K562 (cell line): Measurements from ENCODE around the gene G6PD. TPM values are rescaled to one million over a fixed set of nuclear protein-coding genes. Genes with fewer than 3 reads are reported as not detected.
A peak's percentile ranks its signal among the peaks of the same experiment; 100 is the strongest.

Source experiments
- ATF1 ChIP-seq, 2 experiments: fragments of 450-650 bp in 1 of 2; IDR thresholded peaks; 2 replicates each; pipeline ENCODE4 v1.6.1; 2016; ENCODE audit warnings: missing compliant biosample characterization in 1 of 2, missing genetic modification characterization in 1 of 2
- BMI1 ChIP-seq: fragments of 150-350 bp; IDR thresholded peaks from 2 replicates; pipeline ENCODE4 v1.6.1; 2014; ENCODE audit warnings: low read length
- CBFB ChIP-seq: sonication (generic); formaldehyde crosslinking; IDR thresholded peaks from 2 replicates; pipeline ENCODE4 v1.4.0; 2020; ENCODE audit warnings: mild to moderate bottlenecking, missing genetic modification reagents
- FOS ChIP-seq: IDR thresholded peaks from 3 replicates; pipeline ENCODE4 v1.6.1; 2011; ENCODE audit not compliant: insufficient read length; ENCODE audit errors: extremely low read depth
- FOSL1 ChIP-seq: fragments of 200-800 bp; sonication (Bioruptor generic); conservative IDR thresholded peaks from 2 replicates; pipeline ENCODE4 v1.6.1; 2016; ENCODE audit warnings: missing genetic modification characterization, missing compliant biosample characterization
- FOXA3 ChIP-seq, 2 experiments: fragments of 450-650 bp in 1 of 2; sonication (generic) in 1 of 2; formaldehyde crosslinking; IDR thresholded peaks in 1 of 2; conservative IDR thresholded peaks in 1 of 2; 2 replicates each; pipeline versions ENCODE4 v1.4.0 to v1.8.0; 2020 to 2022; ENCODE audit warnings: mild to moderate bottlenecking in 2 of 2, missing genetic modification reagents in 1 of 2
- GATAD2A ChIP-seq: fragments of 450-650 bp; IDR thresholded peaks from 2 replicates; pipeline ENCODE4 v1.6.1; 2017
- HDAC6 ChIP-seq: IDR thresholded peaks from 2 replicates; pipeline ENCODE4 v1.6.1; 2012; ENCODE audit warnings: low read depth, mild to moderate bottlenecking, control low read depth, inconsistent platforms, low read length, moderate library complexity
- HNRNPLL ChIP-seq: fragments of 200-400 bp; formaldehyde crosslinking; IDR thresholded peaks from 2 replicates; pipeline ENCODE4 v1.6.1; 2017; ENCODE audit warnings: low read length, low read depth, mild to moderate bottlenecking; ENCODE audit not compliant: poor library complexity, severe bottlenecking
- MCM2 ChIP-seq: fragments of 450-650 bp; IDR thresholded peaks from 2 replicates; pipeline ENCODE4 v1.6.1; 2017; ENCODE audit warnings: low read depth, mild to moderate bottlenecking
- MEIS2 ChIP-seq: fragments of 450-650 bp; IDR thresholded peaks from 2 replicates; pipeline ENCODE4 v1.6.1; 2014; ENCODE audit warnings: mild to moderate bottlenecking; ENCODE audit not compliant: partially characterized antibody
- MTA1 ChIP-seq: fragments of 450-650 bp; IDR thresholded peaks from 2 replicates; pipeline ENCODE4 v1.6.1; 2017; ENCODE audit warnings: borderline replicate concordance
- PTBP1 ChIP-seq: fragments of 200-400 bp; formaldehyde crosslinking; IDR thresholded peaks from 2 replicates; pipeline ENCODE4 v1.6.1; 2017; ENCODE audit warnings: low read depth, low read length
- PTTG1 ChIP-seq: fragments of 450-650 bp; IDR thresholded peaks from 2 replicates; pipeline ENCODE4 v1.6.1; 2016; ENCODE audit warnings: low read depth, mild to moderate bottlenecking, missing genetic modification characterization, missing compliant biosample characterization
- SIN3A ChIP-seq, 2 experiments: fragments of 150-350 bp in 1 of 2; IDR thresholded peaks; 2 replicates each; pipeline ENCODE4 v1.6.1; 2011 to 2016; ENCODE audit warnings: borderline replicate concordance in 2 of 2, low read depth in 2 of 2, low read length in 2 of 2, mild to moderate bottlenecking in 2 of 2, moderate library complexity in 2 of 2; ENCODE audit not compliant: control insufficient read depth in 1 of 2
- SP1 ChIP-seq: sonication (generic); formaldehyde crosslinking; IDR thresholded peaks from 2 replicates; pipeline ENCODE4 v1.8.1; 2022; ENCODE audit warnings: mild to moderate bottlenecking, missing genetic modification reagents
- XRCC3 ChIP-seq: fragments of 450-650 bp; IDR thresholded peaks from 2 replicates; pipeline ENCODE4 v1.6.1; 2017; ENCODE audit warnings: mild to moderate bottlenecking, moderate library complexity
- YBX1 ChIP-seq: fragments of 450-650 bp; IDR thresholded peaks from 2 replicates; pipeline ENCODE4 v1.7.1; 2016; ENCODE audit warnings: mild to moderate bottlenecking
- ZFP36 ChIP-seq: fragments of 150-350 bp; IDR thresholded peaks from 2 replicates; pipeline ENCODE4 v1.6.1; 2018; ENCODE audit warnings: low read length, low read depth; ENCODE audit not compliant: partially characterized antibody
- ZNF146 ChIP-seq: IDR thresholded peaks from one replicate; pipeline ENCODE4 v1.6.1; 2018; ENCODE audit warnings: missing compliant biosample characterization; ENCODE audit not compliant: unreplicated experiment
- ZNF263 ChIP-seq: sonication (generic); formaldehyde crosslinking; IDR thresholded peaks from 2 replicates; pipeline ENCODE4 v1.8.0; 2022; ENCODE audit warnings: mild to moderate bottlenecking, missing genetic modification reagents, borderline replicate concordance
- ZNF431 ChIP-seq: sonication (generic); formaldehyde crosslinking; IDR thresholded peaks from 2 replicates; pipeline ENCODE4 v1.8.0; 2022; ENCODE audit warnings: mild to moderate bottlenecking, missing genetic modification reagents
- polyA plus RNA-seq, 8 experiments: library from polyadenylated mRNA; depleted of rRNA in 4 of 8; stranded (reverse) in 5 of 8; unstranded in 3 of 8; fragments of >200 nt; fragmentation: Nextera tagmentation in 2 of 8; fragmentation: Illumina TruSeq in 1 of 8; extraction: Ambion mirVana in 2 of 8; extraction: Trizol in 1 of 8; gene quantifications; 2 replicates each; pipeline versions ENCODE4 v1.2.1 to v1.2.3, GENCODE V29; 2011 to 2014; ENCODE audit warnings: inconsistent platforms in 1 of 8, missing spikeins in 1 of 8
- total RNA-seq, 7 experiments: library from RNA; depleted of rRNA in 6 of 7; stranded (reverse); fragments of >200 nt in 6 of 7; fragmentation: Illumina TruSeq in 2 of 7; extraction: Trizol in 2 of 7; gene quantifications; 2 replicates each; pipeline versions ENCODE4 v1.2.1 to v1.2.3, GENCODE V29; 2011 to 2021; ENCODE audit warnings: low replicate concordance in 1 of 7
- TF ChIP-seq, protein P1 (sequence below): sonication (generic); formaldehyde crosslinking; IDR thresholded peaks from 2 replicates; pipeline ENCODE4 v1.8.0; 2022; ENCODE audit warnings: mild to moderate bottlenecking, missing genetic modification reagents, borderline replicate concordance
- TF ChIP-seq, protein P2 (sequence below): sonication (generic); formaldehyde crosslinking; IDR thresholded peaks from 2 replicates; pipeline ENCODE4 v1.8.1; 2022; ENCODE audit warnings: missing genetic modification reagents

Gene G6PD
- total and polyA plus RNA-seq, 9 of the 15 experiments (the other 6 are each of a cell fraction or from before 2014, with no cell fraction given): 2.9 to 222 (median 66.4) TPM

DNA sequence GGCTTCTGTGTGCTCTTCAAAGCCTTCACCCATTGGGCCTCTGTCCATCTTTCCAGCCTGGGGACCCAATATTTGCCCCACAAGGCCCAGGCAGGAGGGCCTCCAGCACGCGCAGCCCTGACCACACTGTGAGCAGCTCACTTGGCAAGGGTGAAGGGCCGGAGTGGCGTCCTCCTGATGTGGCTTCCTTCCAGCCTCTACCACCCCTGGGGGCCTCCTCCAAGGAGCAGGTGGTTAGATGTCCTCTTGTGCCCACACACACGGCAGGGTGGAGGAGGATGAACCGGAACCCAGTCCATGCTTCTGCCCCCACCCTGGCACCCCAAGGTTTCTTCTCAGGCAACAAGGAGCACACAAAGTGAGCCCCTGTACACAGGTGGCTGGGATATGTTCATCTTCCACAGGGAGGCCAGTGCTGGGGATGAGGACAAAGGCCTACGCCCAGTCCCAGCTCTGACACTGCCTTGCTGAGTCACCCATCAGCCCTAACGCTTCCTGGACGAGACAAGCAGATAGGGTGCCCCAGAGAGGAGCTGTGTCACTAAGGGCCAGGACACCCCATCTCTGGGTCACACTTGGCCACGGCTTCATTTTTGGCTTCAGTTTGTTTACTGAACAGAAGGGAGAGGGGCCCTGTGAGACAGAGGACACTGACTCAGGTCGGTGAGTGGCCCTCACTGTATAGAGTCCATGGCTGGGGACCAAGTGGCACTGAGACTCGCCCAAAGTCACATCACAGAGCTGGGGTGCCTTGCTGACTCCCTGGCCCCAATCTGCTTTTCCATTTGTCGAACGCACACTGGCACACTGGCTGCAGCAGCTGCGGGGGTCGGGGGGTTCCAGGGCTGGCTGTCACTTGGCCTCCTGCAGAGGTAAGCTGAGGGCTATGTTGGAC lies 62.1 kb downstream of the G6PD start (continued):
- TF ChIP-seq, protein P1, sequence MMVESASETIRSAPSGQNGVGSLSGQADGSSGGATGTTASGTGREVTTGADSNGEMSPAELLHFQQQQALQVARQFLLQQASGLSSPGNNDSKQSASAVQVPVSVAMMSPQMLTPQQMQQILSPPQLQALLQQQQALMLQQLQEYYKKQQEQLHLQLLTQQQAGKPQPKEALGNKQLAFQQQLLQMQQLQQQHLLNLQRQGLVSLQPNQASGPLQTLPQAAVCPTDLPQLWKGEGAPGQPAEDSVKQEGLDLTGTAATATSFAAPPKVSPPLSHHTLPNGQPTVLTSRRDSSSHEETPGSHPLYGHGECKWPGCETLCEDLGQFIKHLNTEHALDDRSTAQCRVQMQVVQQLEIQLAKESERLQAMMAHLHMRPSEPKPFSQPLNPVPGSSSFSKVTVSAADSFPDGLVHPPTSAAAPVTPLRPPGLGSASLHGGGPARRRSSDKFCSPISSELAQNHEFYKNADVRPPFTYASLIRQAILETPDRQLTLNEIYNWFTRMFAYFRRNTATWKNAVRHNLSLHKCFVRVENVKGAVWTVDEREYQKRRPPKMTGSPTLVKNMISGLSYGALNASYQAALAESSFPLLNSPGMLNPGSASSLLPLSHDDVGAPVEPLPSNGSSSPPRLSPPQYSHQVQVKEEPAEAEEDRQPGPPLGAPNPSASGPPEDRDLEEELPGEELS (CRISPR knock-in tag): no peak
- TF ChIP-seq ZNF263: no peak
- no peak for TF ChIP-seq MTA1
- TF ChIP-seq GATAD2A: no peak
- no peak for TF ChIP-seq ZNF146 (CRISPR knock-in tag)
- TF ChIP-seq YBX1: no peak
- TF ChIP-seq HDAC6: no peak
- no peak for TF ChIP-seq CBFB (CRISPR knock-in tag)
- peak; percentile 58 for TF ChIP-seq MEIS2
- 0 out of 2 replicates have a peak, but pooled peaks have one; percentile 24 for TF ChIP-seq ZNF431 (CRISPR knock-in tag)
- TF ChIP-seq XRCC3: no peak
- TF ChIP-seq MCM2: no peak
- 0 out of 4 replicates have a peak, but pooled peaks of 1 of the 2 experiments have one; percentile 31 for TF ChIP-seq FOXA3 (CRISPR knock-in tag; conservative IDR thresholded peaks at IDR 0.05 in 1 of 2, IDR thresholded peaks at IDR 0.05 in 1 of 2)
- peak; percentile 57; the same call in 1 of the 2 replicates for TF ChIP-seq SP1 (CRISPR knock-in tag)
- TF ChIP-seq HNRNPLL: no peak
- TF ChIP-seq BMI1: no peak
- no peak for TF ChIP-seq ATF1 (CRISPR knock-in tag; IDR thresholded peaks at IDR 0.05)
- TF ChIP-seq ATF1 (tag; IDR thresholded peaks at IDR 0.05): peak; percentile 59
- TF ChIP-seq ZFP36: no peak
- TF ChIP-seq, protein P2, sequence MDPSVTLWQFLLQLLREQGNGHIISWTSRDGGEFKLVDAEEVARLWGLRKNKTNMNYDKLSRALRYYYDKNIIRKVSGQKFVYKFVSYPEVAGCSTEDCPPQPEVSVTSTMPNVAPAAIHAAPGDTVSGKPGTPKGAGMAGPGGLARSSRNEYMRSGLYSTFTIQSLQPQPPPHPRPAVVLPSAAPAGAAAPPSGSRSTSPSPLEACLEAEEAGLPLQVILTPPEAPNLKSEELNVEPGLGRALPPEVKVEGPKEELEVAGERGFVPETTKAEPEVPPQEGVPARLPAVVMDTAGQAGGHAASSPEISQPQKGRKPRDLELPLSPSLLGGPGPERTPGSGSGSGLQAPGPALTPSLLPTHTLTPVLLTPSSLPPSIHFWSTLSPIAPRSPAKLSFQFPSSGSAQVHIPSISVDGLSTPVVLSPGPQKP: no peak
- TF ChIP-seq SIN3A (IDR thresholded peaks at IDR 0.05; ENCODE audit: borderline replicate concordance in 2 of 2, control insufficient read depth in 1 of 2, low read depth in 2 of 2, low read length in 2 of 2): peak; percentile 16 to 62; a peak in 2 of 4 replicates
- TF ChIP-seq FOSL1 (tag): peak; percentile 82
- TF ChIP-seq PTTG1 (tag): no peak
- TF ChIP-seq FOS: no peak
- no peak for TF ChIP-seq PTBP1
